Esophagus squamous epithelium (tissue), 4 donors: ENCODE data around the gene MMP25.

Source experiments
- POLR2A ChIP-seq, 4 donors: fragments of 450-650 bp; IDR thresholded peaks; one replicate each; pipeline ENCODE4 v1.6.1; 2017; ENCODE audit warnings: antibody characterized with exemption in 4 of 4, mild to moderate bottlenecking in 4 of 4, moderate library complexity in 3 of 4
- TF ChIP-seq, protein P1 (sequence below), 6 experiments: fragments of 450-650 bp in 4 of 6; fragments of 200-600 bp in 2 of 6; sonication (generic) in 2 of 6; IDR thresholded peaks; one replicate each; pipeline ENCODE4 v1.5.1; 2016 to 2019; ENCODE audit warnings: antibody characterized with exemption in 6 of 6, mild to moderate bottlenecking in 4 of 6, moderate library complexity in 4 of 6

DNA sequence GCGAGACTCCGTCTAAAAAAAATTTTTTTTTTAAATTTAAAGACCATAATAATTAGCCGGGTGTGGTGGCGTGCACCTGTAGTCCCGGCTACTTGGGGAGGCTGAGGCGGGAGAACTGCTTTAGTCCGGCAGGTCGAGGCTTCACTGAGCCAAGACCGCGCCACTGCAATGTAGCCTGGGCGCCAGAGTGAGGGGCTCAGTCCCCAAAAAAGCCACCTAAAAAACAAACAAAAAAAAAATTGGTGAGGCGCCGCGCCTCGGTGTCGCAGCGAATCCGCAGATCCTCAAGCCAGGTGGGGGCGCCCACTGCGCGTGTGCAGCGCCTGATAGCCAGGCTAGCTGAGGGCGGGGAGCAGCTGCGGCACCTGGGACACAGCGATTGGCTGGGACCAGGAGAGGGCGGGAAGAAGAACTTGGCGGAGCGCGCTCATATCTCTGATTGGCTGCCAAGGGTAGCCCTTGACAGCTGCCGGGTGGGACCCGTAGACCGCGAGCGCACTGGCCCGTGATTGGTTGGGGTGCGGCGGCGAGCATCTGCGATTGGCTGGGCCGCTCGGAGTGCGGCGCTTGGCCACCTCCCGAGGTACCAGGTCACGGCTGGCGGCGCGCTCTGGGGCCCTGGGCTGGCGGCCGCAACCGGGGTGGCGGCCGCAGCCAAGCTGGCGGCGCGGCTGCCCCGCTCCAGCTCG lies 42.6 kb upstream of the MMP25 start:
- TF ChIP-seq, protein P1, sequence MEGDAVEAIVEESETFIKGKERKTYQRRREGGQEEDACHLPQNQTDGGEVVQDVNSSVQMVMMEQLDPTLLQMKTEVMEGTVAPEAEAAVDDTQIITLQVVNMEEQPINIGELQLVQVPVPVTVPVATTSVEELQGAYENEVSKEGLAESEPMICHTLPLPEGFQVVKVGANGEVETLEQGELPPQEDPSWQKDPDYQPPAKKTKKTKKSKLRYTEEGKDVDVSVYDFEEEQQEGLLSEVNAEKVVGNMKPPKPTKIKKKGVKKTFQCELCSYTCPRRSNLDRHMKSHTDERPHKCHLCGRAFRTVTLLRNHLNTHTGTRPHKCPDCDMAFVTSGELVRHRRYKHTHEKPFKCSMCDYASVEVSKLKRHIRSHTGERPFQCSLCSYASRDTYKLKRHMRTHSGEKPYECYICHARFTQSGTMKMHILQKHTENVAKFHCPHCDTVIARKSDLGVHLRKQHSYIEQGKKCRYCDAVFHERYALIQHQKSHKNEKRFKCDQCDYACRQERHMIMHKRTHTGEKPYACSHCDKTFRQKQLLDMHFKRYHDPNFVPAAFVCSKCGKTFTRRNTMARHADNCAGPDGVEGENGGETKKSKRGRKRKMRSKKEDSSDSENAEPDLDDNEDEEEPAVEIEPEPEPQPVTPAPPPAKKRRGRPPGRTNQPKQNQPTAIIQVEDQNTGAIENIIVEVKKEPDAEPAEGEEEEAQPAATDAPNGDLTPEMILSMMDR (IDR thresholded peaks at IDR 0.05) = peak; percentile 36 to 73 (median 51)
- peak in 1 of 4 donors; percentile 12 for TF ChIP-seq POLR2A (IDR thresholded peaks at IDR 0.05)
